HEK293 (cell line): ENCODE results near the gene NAT14.

Experiments used
- CTCF ChIA-PET: fragments of 350-600 bp; formaldehyde crosslinking; extraction: SDS; loops from one replicate; lab custom pipeline; 2021; ENCODE audit warnings: antibody characterized with exemption; lab: Yijun Ruan, JAX
- POLR2A ChIA-PET: fragments of 300-600 bp; formaldehyde crosslinking; extraction: SDS; loops from one replicate; lab custom pipeline; 2020; ENCODE audit warnings: antibody characterized with exemption, inconsistent platforms; lab: Yijun Ruan, JAX
- H3K27ac ChIP-seq: fragments of 200-500 bp; sonication (Bioruptor generic); 2 replicates; pipeline ENCODE4 v1.5.1; 2014; ENCODE audit warnings: low read depth, low read length, control low read depth, inconsistent platforms; ENCODE audit errors: extremely low read depth
- H3K36me3 ChIP-seq, 2 experiments: fragments of 200-500 bp in 1 of 2; sonication (Bioruptor generic) in 1 of 2; 1 replicate in 1 of 2; 2 replicates in 1 of 2; pipeline ENCODE4 v1.5.1; 2014 to 2017; ENCODE audit warnings: inconsistent platforms in 2 of 2, low read length in 2 of 2; ENCODE audit not compliant: control insufficient read depth in 2 of 2, insufficient read depth in 1 of 2
- H3K4me1 ChIP-seq: fragments of 200-500 bp; sonication (Bioruptor generic); 2 replicates; pipeline ENCODE4 v1.5.1; 2014; ENCODE audit warnings: mild to moderate bottlenecking, low read length, inconsistent platforms; ENCODE audit not compliant: control insufficient read depth, insufficient read depth
- H3K4me3 ChIP-seq: 2 replicates; pipeline ENCODE4 v1.5.1; 2011; ENCODE audit warnings: low read depth, mild to moderate bottlenecking, control low read depth, low read length, moderate library complexity
- H3K9me3 ChIP-seq: fragments of 200-500 bp; sonication (Bioruptor generic); 2 replicates; pipeline ENCODE4 v1.5.1; 2014; ENCODE audit warnings: low read depth, low read length, inconsistent platforms; ENCODE audit not compliant: control insufficient read depth, insufficient read depth
- GLIS2 ChIP-seq: fragments of 450-650 bp; formaldehyde crosslinking; IDR thresholded peaks from 2 replicates; pipeline ENCODE4 v1.5.1; 2016; ENCODE audit warnings: missing biosample characterization, missing genetic modification characterization
- KLF10 ChIP-seq: fragments of 450-650 bp; IDR thresholded peaks from 2 replicates; pipeline ENCODE4 v1.5.1; 2018; ENCODE audit warnings: missing biosample characterization, mild to moderate bottlenecking, missing genetic modification characterization
- OSR2 ChIP-seq: fragments of 450-650 bp; formaldehyde crosslinking; IDR thresholded peaks from 2 replicates; pipeline ENCODE4 v1.5.1; 2016; ENCODE audit warnings: missing biosample characterization, missing genetic modification characterization
- SETDB1 ChIP-seq: IDR thresholded peaks from one replicate; pipeline ENCODE4 v1.6.1; 2017; ENCODE audit warnings: mild to moderate bottlenecking, low read length, moderate library complexity, mixed read lengths; ENCODE audit not compliant: insufficient read length
- ZBTB20 ChIP-seq: fragments of 450-650 bp; formaldehyde crosslinking; IDR thresholded peaks from 2 replicates; pipeline ENCODE4 v1.5.1; 2016; ENCODE audit warnings: missing biosample characterization, missing genetic modification characterization
- ZNF138 ChIP-seq: fragments of 450-650 bp; formaldehyde crosslinking; IDR thresholded peaks from 2 replicates; pipeline ENCODE4 v1.5.1; 2016; ENCODE audit warnings: missing biosample characterization, missing genetic modification characterization, borderline replicate concordance
- ZNF155 ChIP-seq: fragments of 450-650 bp; formaldehyde crosslinking; IDR thresholded peaks from 2 replicates; pipeline ENCODE4 v1.5.1; 2016; ENCODE audit warnings: missing biosample characterization, missing genetic modification characterization
- ZNF2 ChIP-seq: fragments of 450-650 bp; formaldehyde crosslinking; IDR thresholded peaks from 2 replicates; pipeline ENCODE4 v1.5.1; 2016; ENCODE audit warnings: missing biosample characterization, missing genetic modification characterization
- ZNF214 ChIP-seq: fragments of 450-650 bp; formaldehyde crosslinking; IDR thresholded peaks from 2 replicates; pipeline ENCODE4 v1.5.1; 2017; ENCODE audit warnings: missing biosample characterization, mild to moderate bottlenecking, missing genetic modification characterization, borderline replicate concordance
- ZNF391 ChIP-seq: fragments of 450-650 bp; formaldehyde crosslinking; IDR thresholded peaks from 2 replicates; pipeline ENCODE4 v1.5.1; 2016; ENCODE audit warnings: low read depth, missing biosample characterization, missing genetic modification characterization, borderline replicate concordance
- TF ChIP-seq, protein P1 (sequence below): fragments of 450-650 bp; formaldehyde crosslinking; IDR thresholded peaks from 2 replicates; pipeline ENCODE4 v1.5.1; 2016; ENCODE audit warnings: missing biosample characterization, missing genetic modification characterization, borderline replicate concordance
- TF ChIP-seq, protein P2 (sequence below): fragments of 450-650 bp; formaldehyde crosslinking; IDR thresholded peaks from 2 replicates; pipeline ENCODE4 v1.5.1; 2016; ENCODE audit warnings: missing biosample characterization, missing genetic modification characterization
- TF ChIP-seq, protein P3 (sequence below): fragments of 450-650 bp; IDR thresholded peaks from 2 replicates; pipeline ENCODE4 v1.5.1; 2018; ENCODE audit warnings: missing biosample characterization, missing genetic modification characterization
- TF ChIP-seq, protein P4 (sequence below): fragments of 450-650 bp; formaldehyde crosslinking; IDR thresholded peaks from 2 replicates; pipeline ENCODE4 v1.5.1; 2017; ENCODE audit warnings: missing biosample characterization, missing genetic modification characterization
- TF ChIP-seq, protein P5 (sequence below): fragments of 450-650 bp; formaldehyde crosslinking; IDR thresholded peaks from 2 replicates; pipeline ENCODE4 v1.5.1; 2016; ENCODE audit warnings: missing biosample characterization, missing genetic modification characterization, low read depth
- TF ChIP-seq, protein P6 (sequence below): fragments of 450-650 bp; formaldehyde crosslinking; IDR thresholded peaks from 2 replicates; pipeline ENCODE4 v1.5.1; 2017; ENCODE audit warnings: missing biosample characterization, missing genetic modification characterization
- TF ChIP-seq, protein P7 (sequence below): fragments of 450-650 bp; formaldehyde crosslinking; IDR thresholded peaks from 2 replicates; pipeline ENCODE4 v1.5.1; 2016; ENCODE audit warnings: missing biosample characterization, missing genetic modification characterization

Gene NAT14

DNA sequence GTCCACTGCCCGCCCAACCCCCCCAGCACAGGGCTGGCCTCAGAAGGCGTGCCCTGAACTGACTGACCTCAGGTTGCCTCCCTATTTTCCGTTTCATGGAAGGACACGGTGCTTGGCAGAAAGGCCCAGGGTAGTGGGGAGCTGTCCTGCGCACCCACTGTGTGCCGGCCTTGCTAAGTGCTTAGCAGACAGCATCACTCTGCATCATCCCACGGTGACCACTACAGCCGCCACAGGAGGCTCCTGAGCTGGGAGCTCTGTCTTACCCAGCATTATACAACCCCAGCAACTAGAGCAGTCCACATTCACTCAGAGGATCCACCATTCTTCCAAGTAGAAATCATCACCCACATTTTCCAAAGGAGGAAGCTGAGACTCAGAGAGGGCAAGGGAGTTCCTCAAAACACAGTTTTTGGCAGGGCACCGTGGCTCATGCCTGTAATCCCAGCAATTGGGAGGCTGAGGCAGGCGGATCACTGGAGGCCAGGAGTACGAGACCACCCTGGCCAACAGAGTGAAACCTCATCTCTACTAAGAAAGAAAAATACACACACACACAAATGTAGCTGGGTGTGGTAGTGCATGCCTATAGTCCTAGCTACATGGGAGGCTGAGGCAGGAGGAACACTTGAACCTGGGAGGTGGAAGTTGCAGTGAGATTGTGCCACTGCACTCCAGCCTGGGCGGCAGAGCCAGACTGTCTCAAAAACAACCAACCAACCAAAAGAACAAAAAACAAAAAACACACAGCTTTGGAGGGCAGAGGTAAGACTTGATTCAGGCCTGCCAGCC lies 50.4 kb downstream of the NAT14 start (continued):
- TF ChIP-seq ZBTB20, result no peak
- TF ChIP-seq SETDB1, result no peak
- TF ChIP-seq, protein P1, sequence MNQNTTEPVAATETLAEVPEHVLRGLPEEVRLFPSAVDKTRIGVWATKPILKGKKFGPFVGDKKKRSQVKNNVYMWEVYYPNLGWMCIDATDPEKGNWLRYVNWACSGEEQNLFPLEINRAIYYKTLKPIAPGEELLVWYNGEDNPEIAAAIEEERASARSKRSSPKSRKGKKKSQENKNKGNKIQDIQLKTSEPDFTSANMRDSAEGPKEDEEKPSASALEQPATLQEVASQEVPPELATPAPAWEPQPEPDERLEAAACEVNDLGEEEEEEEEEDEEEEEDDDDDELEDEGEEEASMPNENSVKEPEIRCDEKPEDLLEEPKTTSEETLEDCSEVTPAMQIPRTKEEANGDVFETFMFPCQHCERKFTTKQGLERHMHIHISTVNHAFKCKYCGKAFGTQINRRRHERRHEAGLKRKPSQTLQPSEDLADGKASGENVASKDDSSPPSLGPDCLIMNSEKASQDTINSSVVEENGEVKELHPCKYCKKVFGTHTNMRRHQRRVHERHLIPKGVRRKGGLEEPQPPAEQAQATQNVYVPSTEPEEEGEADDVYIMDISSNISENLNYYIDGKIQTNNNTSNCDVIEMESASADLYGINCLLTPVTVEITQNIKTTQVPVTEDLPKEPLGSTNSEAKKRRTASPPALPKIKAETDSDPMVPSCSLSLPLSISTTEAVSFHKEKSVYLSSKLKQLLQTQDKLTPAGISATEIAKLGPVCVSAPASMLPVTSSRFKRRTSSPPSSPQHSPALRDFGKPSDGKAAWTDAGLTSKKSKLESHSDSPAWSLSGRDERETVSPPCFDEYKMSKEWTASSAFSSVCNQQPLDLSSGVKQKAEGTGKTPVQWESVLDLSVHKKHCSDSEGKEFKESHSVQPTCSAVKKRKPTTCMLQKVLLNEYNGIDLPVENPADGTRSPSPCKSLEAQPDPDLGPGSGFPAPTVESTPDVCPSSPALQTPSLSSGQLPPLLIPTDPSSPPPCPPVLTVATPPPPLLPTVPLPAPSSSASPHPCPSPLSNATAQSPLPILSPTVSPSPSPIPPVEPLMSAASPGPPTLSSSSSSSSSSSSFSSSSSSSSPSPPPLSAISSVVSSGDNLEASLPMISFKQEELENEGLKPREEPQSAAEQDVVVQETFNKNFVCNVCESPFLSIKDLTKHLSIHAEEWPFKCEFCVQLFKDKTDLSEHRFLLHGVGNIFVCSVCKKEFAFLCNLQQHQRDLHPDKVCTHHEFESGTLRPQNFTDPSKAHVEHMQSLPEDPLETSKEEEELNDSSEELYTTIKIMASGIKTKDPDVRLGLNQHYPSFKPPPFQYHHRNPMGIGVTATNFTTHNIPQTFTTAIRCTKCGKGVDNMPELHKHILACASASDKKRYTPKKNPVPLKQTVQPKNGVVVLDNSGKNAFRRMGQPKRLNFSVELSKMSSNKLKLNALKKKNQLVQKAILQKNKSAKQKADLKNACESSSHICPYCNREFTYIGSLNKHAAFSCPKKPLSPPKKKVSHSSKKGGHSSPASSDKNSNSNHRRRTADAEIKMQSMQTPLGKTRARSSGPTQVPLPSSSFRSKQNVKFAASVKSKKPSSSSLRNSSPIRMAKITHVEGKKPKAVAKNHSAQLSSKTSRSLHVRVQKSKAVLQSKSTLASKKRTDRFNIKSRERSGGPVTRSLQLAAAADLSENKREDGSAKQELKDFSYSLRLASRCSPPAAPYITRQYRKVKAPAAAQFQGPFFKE (tag by site-specific recombination), result no peak
- TF ChIP-seq, protein P2, sequence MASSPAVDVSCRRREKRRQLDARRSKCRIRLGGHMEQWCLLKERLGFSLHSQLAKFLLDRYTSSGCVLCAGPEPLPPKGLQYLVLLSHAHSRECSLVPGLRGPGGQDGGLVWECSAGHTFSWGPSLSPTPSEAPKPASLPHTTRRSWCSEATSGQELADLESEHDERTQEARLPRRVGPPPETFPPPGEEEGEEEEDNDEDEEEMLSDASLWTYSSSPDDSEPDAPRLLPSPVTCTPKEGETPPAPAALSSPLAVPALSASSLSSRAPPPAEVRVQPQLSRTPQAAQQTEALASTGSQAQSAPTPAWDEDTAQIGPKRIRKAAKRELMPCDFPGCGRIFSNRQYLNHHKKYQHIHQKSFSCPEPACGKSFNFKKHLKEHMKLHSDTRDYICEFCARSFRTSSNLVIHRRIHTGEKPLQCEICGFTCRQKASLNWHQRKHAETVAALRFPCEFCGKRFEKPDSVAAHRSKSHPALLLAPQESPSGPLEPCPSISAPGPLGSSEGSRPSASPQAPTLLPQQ (tag by site-specific recombination), result no peak
- TF ChIP-seq, protein P3, sequence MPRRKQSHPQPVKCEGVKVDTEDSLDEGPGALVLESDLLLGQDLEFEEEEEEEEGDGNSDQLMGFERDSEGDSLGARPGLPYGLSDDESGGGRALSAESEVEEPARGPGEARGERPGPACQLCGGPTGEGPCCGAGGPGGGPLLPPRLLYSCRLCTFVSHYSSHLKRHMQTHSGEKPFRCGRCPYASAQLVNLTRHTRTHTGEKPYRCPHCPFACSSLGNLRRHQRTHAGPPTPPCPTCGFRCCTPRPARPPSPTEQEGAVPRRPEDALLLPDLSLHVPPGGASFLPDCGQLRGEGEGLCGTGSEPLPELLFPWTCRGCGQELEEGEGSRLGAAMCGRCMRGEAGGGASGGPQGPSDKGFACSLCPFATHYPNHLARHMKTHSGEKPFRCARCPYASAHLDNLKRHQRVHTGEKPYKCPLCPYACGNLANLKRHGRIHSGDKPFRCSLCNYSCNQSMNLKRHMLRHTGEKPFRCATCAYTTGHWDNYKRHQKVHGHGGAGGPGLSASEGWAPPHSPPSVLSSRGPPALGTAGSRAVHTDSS (tag by site-specific recombination), result no peak
- TF ChIP-seq ZNF2 (tag by site-specific recombination), result no peak
- TF ChIP-seq, protein P4, sequence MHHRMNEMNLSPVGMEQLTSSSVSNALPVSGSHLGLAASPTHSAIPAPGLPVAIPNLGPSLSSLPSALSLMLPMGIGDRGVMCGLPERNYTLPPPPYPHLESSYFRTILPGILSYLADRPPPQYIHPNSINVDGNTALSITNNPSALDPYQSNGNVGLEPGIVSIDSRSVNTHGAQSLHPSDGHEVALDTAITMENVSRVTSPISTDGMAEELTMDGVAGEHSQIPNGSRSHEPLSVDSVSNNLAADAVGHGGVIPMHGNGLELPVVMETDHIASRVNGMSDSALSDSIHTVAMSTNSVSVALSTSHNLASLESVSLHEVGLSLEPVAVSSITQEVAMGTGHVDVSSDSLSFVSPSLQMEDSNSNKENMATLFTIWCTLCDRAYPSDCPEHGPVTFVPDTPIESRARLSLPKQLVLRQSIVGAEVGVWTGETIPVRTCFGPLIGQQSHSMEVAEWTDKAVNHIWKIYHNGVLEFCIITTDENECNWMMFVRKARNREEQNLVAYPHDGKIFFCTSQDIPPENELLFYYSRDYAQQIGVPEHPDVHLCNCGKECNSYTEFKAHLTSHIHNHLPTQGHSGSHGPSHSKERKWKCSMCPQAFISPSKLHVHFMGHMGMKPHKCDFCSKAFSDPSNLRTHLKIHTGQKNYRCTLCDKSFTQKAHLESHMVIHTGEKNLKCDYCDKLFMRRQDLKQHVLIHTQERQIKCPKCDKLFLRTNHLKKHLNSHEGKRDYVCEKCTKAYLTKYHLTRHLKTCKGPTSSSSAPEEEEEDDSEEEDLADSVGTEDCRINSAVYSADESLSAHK (tag by site-specific recombination), result no peak
- TF ChIP-seq OSR2 (tag by site-specific recombination), result no peak
- TF ChIP-seq, protein P5, sequence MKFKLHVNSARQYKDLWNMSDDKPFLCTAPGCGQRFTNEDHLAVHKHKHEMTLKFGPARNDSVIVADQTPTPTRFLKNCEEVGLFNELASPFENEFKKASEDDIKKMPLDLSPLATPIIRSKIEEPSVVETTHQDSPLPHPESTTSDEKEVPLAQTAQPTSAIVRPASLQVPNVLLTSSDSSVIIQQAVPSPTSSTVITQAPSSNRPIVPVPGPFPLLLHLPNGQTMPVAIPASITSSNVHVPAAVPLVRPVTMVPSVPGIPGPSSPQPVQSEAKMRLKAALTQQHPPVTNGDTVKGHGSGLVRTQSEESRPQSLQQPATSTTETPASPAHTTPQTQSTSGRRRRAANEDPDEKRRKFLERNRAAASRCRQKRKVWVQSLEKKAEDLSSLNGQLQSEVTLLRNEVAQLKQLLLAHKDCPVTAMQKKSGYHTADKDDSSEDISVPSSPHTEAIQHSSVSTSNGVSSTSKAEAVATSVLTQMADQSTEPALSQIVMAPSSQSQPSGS (tag by site-specific recombination), result no peak
- TF ChIP-seq ZNF155 (tag by site-specific recombination), result no peak

DNA sequence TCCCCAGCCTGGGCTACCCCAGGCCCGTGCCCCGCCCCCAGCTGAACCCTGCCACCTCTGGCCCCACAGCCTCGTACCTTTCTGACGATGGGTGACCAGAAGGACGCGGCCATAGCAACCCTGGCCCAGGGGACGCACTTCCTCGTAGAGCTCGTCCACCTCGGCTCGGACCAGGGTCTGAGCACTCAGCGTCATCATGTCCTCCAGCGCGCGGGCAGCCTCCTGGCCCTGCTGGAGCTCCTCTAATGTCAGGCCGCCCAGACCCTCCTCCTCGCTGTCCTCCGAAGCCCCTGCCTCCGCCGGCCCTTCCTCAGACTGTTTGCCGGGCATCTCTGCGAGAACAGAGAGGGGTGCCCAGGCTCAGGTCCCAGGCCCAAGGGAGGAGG lies 51.0 kb downstream of the NAT14 start:
- Histone ChIP-seq H3K9me3 (no peaks in the 10 kb centered on the region), H3K4me3 (no peak overlapping the region), H3K36me3 (no peaks in the 10 kb centered on the region), H3K4me1 (no peaks in the 10 kb centered on the region), H3K27ac (no peak overlapping the region)
- ChIA-PET CTCF (interaction anchor here (0.6 to 1.6 kb wide), 5 partner anchors 18 to 623 kb away, joined by 3 to 8 read pairs (median 3); partner anchors contain the start of gene KMT5C), POLR2A (no interaction called here)
- TF ChIP-seq, protein P6, sequence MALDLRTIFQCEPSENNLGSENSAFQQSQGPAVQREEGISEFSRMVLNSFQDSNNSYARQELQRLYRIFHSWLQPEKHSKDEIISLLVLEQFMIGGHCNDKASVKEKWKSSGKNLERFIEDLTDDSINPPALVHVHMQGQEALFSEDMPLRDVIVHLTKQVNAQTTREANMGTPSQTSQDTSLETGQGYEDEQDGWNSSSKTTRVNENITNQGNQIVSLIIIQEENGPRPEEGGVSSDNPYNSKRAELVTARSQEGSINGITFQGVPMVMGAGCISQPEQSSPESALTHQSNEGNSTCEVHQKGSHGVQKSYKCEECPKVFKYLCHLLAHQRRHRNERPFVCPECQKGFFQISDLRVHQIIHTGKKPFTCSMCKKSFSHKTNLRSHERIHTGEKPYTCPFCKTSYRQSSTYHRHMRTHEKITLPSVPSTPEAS (tag by site-specific recombination), result no peak
- TF ChIP-seq OSR2 (tag by site-specific recombination), result no peak
- TF ChIP-seq KLF10 (tag by site-specific recombination), result no peak
- TF ChIP-seq ZNF138 (tag by site-specific recombination), result no peak
- TF ChIP-seq GLIS2 (tag by site-specific recombination), result no peak
- TF ChIP-seq, protein P7, sequence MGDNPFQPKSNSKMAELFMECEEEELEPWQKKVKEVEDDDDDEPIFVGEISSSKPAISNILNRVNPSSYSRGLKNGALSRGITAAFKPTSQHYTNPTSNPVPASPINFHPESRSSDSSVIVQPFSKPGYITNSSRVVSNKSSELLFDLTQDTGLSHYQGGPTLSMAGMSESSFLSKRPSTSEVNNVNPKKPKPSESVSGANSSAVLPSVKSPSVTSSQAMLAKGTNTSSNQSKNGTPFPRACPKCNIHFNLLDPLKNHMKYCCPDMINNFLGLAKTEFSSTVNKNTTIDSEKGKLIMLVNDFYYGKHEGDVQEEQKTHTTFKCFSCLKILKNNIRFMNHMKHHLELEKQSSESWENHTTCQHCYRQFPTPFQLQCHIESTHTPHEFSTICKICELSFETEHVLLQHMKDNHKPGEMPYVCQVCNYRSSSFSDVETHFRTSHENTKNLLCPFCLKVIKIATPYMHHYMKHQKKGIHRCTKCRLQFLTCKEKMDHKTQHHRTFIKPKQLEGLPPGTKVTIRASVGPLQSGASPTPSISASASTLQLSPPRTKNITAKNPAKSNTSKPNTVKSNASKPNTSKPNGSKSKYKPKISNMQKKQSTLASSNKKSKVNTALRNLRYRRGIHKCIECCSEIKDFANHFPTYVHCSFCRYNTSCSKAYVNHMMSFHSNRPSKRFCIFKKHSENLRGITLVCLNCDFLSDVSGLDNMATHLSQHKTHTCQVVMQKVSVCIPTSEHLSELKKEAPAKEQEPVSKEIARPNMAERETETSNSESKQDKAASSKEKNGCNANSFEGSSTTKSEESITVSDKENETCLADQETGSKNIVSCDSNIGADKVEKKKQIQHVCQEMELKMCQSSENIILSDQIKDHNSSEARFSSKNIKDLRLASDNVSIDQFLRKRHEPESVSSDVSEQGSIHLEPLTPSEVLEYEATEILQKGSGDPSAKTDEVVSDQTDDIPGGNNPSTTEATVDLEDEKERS (tag by site-specific recombination), result no peak
- TF ChIP-seq ZNF214 (tag by site-specific recombination), result no peak
- no peak for TF ChIP-seq ZNF391 (tag by site-specific recombination)
